ENCODE results near the gene LRRC45.

Gene LRRC45

GRCh38 chr17:82051776-82052637 is 28.9 kb downstream of the LRRC45 start, which contains the start of the genes GPS1 and RFNG:
GPS1 (plus strand) TSS chr17:82051898; CDS start chr17:82051932, 34 bp downstream.
RFNG (minus strand) TSS chr17:82051811; CDS start chr17:82051766, 45 bp downstream.
- DNase-seq (ENCODE audit: low read depth) = peak; percentile 84

- no peak for DNase-seq (ENCODE audit: low read depth)
These were observed 29.5 kb downstream of the LRRC45 start for GRCh38 chr17:82052638-82053059.

- no peak for DNase-seq (ENCODE audit: low read depth)
These were observed 30.0 kb downstream of the LRRC45 start for GRCh38 chr17:82053130-82053529.

DNA sequence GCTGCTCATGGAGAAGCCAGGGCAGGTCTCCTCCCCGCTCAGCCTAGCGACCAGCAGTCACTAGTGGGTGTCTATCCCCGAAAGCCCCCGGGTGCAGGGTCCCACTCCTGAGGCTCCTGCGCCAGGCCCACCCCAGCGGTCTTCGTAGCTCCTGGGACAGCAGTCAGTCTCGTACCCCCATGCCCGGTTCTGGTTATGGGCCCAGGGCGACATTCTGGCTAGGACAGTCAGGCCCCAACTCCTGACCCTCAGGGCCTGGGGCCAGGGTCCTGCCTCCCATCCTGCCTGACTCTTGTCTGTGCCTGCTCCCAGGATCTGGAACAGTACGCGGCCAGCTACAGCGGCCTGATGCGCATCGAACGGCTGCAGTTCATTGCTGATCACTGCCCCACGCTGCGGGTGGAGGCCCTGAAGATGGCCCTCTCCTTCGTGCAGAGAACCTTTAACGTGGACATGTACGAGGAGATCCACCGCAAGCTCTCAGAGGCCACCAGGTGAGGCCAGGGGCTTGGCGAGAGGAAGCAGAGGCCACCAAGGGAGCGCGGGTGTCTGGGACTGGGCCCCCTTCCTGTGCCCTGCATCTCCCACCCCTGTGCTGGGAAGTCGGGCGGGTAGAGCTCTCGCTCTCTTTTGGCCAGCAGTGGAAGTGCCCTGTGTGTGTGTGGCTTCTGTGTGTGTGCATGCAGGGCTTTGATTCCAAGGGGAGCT is 30.6 kb downstream of the LRRC45 start:
- no peak for DNase-seq (ENCODE audit: low read depth)

DNA sequence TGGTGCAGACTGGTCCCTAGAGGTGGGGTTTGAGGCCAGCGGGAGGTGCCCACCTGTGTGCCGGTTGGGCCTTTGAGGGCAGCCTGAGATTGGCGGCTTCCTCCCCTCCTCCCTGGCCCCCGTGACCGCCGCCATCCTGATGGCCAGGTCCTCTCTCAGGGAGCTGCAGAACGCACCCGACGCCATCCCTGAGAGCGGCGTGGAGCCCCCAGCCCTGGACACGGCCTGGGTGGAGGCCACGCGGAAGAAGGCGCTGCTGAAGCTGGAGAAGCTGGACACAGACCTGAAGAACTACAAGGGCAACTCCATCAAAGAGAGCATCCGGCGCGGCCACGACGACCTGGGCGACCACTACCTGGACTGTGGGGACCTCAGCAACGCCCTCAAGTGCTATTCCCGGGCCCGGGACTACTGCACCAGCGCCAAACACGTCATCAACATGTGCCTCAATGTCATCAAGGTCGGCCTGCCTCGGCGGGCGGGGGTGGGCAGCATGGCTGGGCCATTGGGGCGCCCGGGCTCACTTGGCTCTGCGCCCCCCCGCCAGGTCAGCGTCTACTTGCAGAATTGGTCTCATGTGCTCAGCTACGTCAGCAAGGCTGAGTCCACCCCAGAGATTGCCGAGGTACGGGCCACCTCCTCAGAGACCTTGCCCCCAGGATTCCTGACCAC is 31.4 kb downstream of the LRRC45 start:
- DNase-seq (ENCODE audit: low read depth) = no peak

DNA sequence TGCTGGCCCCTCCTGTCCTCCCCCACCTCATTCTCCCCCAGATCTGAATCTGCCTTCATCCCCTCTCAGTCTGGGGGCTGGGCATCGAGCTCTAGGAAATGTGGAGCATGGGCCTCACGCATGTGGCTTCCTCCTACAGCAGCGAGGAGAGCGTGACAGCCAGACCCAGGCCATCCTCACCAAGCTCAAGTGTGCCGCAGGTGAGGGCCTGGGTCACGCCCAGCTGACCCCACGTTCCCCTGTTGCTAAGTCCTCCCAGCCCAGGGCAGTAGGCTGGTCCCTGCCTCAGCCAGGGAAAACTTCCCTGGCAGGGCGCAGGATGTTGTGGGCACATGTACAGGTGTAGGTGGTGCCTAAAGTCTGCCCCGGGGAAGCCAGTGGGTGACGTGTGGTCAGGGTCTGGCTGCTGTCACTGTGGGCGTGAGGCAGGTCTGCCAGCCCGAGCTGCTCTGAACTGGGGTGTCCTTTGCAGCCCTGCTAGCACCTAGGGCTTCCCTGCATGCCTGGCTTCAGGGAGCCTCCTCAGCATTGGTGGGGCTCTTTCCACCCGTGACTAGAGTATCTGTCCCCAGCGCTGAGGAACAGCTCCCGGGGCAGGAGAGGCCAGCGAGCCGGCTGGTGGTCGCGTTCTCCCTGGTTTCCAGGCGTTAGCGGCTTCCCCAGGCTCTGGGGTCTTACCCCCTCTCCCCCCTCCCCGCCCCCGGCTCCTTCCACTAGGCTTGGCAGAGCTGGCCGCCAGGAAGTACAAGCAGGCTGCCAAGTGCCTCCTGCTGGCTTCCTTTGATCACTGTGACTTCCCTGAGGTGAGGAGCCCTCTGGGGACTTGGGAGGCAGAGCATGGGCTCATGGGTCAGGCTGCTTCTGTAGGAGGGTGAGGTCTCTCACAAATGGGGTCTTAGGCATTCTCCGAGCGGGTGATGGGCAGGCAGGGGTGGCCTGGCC is 32.2 kb downstream of the LRRC45 start:
- DNase-seq (ENCODE audit: low read depth) = no peak

DNA sequence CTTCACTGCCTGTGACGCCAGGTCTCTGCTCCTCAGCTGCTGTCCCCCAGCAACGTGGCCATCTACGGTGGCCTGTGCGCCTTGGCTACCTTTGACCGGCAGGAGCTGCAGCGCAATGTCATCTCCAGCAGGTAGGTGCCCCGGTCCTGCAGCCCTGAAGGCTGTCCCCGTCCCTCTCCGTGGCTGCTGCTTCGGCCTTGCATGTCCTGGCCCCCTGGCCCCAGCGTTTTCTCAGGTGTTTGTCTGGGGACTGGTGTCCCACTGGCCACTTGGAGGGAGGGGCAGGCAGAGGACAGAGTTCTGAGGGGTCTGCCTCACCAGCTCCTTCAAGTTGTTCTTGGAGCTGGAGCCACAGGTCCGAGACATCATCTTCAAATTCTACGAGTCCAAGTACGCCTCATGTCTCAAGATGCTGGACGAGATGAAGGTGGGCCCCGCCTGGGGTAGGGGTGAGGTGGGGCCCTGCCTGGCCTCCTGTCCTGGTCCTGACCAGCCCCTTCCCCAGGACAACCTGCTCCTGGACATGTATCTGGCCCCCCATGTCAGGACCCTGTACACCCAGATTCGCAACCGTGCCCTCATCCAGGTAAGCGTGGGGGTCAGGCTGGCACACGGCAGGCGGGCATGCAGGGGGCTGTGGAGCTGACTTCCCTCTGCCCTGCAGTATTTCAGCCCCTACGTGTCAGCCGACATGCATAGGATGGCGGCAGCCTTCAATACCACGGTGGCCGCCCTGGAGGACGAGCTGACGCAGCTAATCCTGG is 33.0 kb downstream of the LRRC45 start:
- no peak for DNase-seq (ENCODE audit: low read depth)

DNA sequence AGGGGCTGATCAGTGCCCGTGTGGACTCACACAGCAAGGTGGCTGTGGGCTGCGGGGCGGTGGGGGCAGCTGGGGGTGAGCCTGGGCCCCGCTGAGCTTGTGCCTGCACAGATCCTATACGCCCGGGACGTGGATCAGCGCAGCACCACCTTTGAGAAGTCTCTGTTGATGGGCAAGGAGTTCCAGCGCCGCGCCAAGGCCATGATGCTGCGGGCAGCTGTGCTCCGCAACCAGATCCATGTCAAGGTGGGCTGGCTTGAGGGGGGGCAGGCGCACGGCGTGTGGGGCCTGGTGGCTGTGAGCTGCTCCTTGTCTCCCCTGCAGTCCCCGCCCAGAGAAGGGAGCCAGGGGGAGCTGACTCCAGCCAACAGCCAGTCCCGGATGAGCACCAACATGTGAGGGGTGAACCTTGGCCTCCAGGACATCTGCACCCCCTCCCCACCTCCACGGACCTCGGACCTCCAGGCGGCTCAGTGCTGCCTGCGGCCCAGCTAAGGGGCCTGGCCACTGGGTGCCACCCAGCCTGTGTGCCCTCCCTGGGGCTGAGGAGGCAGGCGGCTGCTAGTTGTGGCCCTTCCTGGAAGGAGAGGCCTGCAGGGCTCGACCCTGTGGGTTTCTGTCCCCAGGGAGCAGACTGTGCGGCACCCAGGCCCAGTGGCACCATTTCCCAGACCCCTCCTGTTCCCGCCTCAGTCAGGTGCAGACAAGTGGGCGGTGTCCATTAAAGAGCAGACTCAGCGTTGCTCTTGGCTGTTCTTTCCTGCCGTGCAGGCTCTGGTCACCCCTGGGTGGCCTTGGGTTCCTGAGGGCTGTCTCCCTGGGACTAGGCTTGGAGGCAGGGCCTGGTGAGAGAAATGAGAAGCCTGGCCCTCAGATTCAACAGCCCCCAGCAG is 33.9 kb downstream of the LRRC45 start:
- no peak for DNase-seq (ENCODE audit: low read depth)

- no peak for DNase-seq (ENCODE audit: low read depth)
These were observed 35.2 kb downstream of the LRRC45 start for GRCh38 chr17:82058230-82058854.

GRCh38 chr17:82058855-82059249 is 35.7 kb downstream of the LRRC45 start:
- DNase-seq (ENCODE audit: low read depth) = no peak

DNA sequence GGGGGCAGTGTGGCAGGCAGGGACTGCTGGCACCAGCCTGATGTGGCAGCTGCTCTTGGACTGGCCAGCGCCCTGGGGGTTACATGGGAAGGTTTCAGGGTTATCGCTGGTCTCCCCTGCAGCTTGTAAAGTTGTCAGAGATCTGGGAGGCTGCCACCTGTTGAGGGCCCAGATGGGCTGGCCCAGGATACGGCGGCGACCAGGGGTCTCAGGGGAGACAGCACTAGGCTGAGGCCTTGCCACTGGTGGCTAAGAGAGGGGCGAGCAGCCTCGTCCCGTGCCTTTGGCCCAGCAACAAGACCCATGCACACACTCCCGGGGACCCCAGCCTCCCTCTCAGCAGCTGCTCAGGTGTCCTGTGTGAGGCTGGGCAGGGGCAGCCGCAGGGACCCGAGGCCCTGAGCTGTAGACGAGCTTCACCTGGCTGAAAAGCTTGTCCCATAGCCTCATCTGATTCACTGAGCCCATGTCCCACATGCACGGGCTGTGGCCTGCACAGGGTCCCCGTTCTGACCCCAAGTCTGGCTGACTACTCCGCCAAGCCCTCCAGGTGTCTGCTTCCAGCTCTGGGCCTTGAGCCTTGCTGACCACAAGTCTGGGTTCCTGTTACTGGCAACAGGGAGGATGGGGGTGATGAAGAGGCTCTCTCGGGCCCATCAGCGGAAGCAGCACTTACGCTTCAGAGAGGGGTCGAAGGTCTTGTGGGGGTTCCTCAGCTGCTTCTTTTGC is 36.3 kb downstream of the LRRC45 start:
- no peak for DNase-seq (ENCODE audit: low read depth)

GRCh38 chr17:82060001-82060380 is 36.9 kb downstream of the LRRC45 start:
- no peak for DNase-seq (ENCODE audit: low read depth)

GRCh38 chr17:82060614-82061013 is 37.5 kb downstream of the LRRC45 start:
- no peak for DNase-seq (ENCODE audit: low read depth)

GRCh38 chr17:82061047-82061925 is 38.2 kb downstream of the LRRC45 start:
- no peak for DNase-seq (ENCODE audit: low read depth)

GRCh38 chr17:82062076-82062983 is 39.2 kb downstream of the LRRC45 start:
- no peak for DNase-seq (ENCODE audit: low read depth)

DNA sequence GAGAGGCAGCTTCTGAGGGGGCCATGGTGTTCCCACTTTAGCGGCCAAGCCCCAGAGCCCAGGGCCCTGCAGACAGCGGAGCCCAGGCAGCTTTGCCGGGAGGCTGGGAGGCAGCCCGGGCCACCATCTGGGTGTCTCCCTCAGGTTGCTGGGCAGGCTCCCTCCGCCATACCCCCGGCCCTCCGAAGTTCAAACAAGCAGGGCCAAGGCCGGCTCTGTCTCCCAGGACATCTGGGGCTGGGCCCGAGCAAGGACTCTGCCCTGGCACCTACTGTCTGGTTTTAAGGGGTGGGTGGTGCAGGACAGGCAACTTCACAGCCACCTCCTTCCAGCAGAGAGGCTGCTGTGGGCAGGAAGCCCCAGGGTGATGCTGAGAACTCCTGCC is 39.9 kb downstream of the LRRC45 start:
- DNase-seq (ENCODE audit: low read depth) = no peak

Measured in stimulated activated CD8-positive, alpha-beta memory T cell treated with anti-CD3 and anti-CD28 coated beads, Interleukin-4, amount 100 ng/mL, for 24 hours (primary cell).